Stimulated activated CD8-positive, alpha-beta memory T cell treated with anti-CD3 and anti-CD28 coated beads, Interleukin-12 subunit alpha, Interleukin-12 subunit beta, amount 100 ng/mL, for 24 hours (primary cell): ENCODE data around the gene DDAH2.

Experiments used
- DNase-seq: peaks from one replicate; pipeline ENCODE4 v3.0.0-alpha.2; 2020; ENCODE audit errors: extremely low read depth

Gene DDAH2

DNA sequence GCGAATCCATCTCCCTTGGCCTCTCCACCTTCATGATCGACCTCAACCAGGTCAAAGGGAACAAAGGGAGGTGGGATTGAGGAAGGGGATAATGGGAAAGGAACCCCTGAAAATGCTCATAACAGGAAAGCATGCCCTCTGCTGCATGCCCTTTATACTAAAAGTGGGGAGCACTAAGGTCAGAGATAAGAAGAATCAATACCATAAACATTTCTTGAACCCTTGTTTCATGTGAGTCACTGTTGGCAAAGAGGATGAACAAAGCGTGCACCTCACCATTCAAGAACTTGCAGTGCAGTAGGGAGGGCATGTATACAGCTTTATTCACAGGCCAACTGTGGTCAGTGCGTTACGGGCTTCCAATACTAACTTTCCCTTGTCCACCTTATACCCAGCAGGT lies 31.7 kb upstream of the DDAH2 start:
- DNase-seq: no peak

DNA sequence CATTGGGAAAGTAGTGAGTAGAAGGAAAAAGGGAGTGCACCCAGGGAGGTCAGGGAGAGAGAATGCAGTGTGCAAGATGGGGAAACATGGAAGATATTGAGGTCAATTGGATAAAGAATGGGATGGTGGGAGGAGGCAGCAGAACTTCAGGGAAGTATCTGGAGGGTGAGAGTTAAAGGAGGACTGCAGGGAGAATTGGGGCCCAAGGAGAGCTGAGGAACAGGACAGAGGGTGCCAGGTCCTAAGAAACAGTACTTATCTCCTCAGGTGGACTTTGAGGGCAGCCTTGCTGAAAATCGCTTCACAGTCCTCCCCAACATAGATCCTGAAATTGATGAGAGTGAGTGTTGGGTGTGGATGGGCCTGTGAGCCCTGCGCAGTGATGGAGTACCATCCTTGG lies 29.2 kb upstream of the DDAH2 start:
- DNase-seq: no peak

DNA sequence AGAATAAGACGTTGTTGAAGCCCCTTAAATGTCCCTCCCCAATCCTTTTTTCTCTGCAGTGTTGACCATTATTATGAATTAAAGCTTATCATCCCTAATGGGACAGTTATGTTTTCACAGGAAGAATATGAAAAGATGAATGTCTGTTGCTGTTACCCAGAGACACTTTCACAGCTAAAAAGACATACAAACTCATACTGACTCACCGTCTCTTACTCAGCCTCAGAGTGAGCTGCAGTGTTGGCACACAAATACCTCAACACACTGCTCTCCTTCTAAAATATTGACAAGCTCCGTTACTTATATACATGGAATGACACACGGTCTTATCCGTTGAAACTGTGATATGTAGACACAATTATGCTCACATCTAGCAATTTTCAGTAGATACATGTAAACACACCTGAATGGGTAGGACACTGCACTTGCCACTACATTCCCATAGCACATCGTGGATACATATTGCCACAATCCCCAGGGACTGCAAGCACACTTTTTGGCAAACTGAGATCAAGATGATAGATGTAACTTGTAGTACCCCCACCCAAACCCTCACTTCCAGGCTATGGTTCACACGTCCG lies 23.7 kb upstream of the DDAH2 start:
- DNase-seq: no peak

DNA sequence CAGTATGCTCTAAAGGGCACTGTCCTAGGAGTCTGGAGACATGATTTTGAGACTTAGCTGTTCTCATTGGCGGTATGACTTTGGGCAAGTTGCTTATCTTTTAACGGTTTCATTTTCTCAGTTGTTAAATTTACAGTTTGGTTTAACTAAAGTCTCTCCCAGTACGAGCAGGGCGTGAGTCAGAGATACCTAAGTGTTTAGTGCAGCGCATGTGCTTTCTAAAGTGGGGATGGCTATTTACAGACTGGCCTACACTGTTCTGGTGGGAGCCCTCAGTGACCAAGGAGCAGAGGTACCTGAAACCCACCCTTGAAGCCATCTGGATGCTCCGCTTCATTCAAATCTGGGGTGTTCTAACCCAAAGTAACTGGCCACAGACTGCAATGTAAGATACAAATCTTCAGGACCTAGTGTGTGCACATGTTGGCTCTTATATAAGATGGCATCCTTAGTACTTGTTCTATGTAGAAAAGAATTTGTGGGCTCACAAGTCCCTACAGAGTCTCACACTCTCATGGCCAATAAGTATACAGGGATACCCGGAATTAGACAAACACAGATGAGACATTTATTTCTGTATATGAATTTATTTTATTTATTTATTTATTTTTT lies 21.4 kb upstream of the DDAH2 start:
- DNase-seq: no peak

- DNase-seq: no peak
Observed at GRCh38 chr6:31749301-31750036, 20.4 kb upstream of the DDAH2 start.

DNA sequence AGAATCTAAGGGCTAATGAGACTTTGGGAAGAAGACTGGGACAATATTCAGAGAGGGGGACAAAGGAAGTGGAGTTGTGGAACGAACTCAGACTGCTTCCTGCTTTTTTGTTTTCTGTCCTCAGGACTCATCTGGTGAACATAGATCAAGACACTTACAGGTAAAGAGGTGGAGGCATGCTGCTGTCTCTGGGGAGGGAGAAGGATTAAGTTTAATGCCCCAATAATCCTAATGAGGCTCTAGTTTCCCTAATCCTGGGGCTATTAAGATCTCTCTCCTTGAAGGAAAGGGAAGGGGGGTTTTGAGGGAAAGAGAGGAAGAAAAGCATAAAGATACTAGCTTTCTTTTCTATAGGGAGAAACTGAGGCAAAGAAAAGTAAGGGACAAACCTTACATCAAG lies 15.3 kb upstream of the DDAH2 start:
- no peak for DNase-seq

DNA sequence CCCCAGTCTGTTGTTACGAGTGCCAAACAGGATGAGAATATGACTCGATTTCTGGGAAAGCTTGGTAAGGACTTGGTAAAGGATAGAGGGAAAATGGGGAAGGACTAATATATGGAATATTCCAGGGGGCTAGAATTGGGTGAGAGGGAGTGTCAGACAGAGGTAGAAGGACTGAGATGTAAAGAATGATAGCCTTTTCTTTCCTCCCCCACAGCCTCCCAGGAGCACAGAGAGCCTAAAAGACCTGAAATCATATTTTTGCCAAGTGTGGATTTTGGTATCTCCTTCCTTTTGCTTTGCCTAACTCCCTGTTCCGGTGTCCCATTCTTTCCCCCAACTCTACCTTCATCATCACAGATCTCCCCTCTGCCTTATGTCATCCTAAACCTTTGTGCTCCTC lies 13.8 kb upstream of the DDAH2 start:
- no peak for DNase-seq

DNA sequence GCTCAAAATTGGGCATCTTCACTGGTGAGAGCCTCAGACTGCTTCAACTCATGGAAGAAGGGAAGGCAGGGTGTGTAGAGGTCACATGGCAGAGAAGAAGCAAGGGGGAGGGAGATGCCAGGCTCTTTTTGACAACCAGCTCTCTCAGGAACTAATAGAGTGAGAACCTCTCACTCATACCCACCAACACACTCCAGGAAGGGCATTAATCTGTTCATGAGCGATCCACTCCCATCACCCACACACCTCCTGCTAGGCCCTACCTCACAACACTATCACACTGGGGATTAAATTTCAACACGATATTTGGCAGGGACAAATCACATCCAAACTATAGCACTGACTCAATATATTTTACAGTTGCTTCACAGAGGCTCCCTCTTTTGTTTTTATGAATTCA lies 12.7 kb upstream of the DDAH2 start:
- no peak for DNase-seq

DNA sequence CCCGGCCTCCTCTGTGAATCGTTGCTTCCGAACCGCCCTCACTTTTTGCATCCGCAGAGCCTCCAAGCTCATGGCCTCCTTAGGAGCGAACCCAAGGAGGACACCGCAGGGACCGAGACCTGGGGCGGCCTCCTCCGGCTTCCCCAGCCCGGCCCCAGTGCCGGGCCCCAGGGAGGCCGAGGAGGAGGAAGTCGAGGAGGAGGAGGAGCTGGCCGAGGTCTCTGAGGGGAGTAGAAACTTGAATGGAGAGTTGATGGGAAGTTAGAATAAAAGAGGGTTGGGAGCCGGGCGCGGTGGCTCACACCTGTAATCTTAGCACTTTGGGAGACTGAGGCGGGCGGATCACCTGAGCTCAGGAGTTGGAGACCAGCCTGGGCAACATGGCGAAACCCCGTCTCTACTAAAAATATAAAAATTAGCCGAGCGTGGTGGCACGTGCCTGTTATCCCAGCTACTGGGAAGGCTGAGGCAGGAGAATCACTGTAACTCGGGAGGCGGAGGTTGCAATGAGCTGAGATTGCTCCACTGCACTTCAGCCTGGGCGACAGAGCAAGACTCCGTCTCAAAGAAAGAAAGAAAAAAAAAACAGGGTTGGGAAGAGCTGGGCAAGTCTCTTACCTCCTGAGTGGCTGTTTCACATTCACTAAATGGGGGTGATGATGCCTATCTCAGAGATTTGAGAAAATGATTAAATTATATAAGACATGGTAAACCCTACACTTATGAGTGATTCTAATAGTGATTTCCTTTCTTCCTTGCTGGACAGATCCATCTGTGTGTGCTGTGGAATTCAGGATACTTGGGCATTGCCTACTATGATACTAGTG lies 11.5 kb upstream of the DDAH2 start:
- no peak for DNase-seq

DNA sequence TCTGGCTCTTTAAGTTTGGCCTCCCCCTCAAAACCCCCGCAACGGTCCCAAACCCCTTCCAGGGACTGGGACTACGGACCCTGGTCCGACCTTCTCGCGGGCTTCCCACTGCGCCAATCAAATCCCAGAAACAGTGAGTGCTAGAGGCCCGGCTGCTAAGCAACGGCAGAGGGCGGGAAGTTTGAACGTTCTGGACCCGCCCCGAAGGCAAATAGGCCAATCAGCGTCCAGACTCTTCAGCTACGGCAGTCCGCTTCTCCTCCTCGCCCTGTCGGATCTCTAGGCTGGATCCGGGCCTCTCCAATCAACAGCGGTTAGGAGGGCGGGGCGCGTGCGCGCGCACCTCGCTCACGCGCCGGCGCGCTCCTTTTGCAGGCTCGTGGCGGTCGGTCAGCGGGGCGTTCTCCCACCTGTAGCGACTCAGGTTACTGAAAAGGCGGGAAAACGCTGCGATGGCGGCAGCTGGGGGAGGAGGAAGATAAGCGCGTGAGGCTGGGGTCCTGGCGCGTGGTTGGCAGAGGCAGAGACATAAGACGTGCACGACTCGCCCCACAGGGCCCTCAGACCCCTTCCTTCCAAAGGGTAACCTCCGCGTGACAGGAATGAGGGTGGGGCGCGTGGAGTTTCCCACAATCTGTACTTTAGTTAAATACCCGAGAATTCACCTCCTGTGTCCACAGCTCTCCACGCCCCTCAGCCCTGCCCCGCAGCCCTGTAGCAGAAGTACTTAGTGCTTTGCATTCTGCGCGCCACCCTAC lies 10.7 kb upstream of the DDAH2 start, which contains the start of gene MSH5:
TSS of gene MSH5 (plus strand) at position 367 of the 758 bp plus-strand sequence. CDS start 462 bp downstream, outside the sequence.
- DNase-seq: peak; percentile 84

DNA sequence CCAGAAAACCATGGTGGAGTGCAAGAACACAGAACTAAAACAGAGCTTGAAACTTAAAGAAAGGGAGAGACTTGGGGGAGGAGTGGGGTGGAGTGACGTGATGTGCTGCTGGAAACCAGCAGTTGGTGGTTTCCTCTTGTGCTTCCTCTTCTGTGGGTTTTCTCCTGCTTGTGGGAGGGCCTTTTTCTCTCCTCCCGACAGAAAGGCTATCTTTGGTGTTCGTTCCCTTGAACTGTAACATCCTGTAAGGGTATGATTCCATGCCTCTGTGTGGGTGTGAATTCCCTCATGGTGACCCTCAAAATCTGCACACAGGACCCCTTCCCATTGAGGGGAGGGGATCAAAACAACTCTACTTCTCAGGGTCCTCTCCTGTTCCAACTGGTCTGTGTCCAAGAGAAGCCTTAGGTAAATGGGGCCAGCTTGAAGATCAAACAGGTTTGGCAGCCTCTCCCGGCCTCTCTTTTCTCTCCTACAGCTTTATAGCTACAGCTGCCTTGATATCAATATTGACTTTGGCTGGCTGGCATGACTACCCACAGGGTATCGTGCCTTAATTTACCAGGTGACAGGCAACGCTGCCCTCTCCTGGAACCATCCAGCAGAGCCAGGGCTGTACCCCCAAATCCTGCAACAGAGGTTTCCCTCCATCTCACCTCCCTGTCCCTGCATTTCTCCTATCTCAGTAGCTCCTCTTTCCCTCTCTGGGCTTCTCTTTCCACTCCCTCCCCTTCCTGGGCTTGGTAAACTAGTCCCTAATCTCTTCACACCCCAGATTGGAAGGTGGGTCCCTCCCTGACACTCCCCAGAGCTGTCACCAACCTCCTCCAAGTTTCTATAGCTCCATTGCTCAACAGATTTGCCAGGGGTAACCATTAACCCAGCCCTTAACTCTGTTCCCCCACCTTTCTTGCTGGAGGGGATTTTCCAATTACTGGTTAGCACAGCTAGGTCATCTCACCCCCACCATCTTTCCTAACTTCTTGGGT lies 9.2 kb upstream of the DDAH2 start:
- DNase-seq: peak; percentile 37

DNA sequence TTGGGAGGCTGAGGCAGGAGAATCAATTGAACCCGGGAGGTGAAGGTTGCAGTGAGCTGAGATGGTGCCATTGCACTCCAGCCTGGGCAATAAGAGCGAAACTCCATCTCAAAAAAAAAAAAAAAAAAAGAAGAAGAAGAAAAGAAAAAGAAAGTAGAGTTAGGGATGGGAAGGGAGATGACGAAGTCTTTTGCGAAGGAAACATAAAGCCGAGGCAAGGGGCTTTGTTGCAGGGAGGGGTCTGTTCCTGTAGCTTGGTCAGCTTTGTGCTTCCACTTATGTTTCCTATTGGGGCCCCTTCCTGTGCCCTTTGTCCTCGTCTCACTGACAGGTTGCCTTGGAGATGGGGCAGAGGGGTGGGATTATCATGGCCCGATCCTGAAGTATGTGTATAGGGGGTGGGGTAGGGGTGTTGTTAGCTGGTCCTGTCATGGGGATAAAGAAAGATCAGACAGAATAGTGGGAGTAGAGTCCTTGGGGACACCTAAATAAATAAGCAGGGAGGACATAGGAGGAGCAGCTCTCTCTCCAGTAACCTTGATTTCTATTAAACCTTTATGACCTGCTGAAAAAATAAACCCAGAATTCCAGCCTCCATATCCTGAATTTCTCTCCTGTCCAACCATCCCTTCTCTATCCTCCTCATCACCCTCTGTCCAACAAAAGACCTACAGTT lies 8.4 kb upstream of the DDAH2 start:
- no peak for DNase-seq

- DNase-seq: no peak
Observed at GRCh38 chr6:31736768-31737314, 7.7 kb upstream of the DDAH2 start.

DNA sequence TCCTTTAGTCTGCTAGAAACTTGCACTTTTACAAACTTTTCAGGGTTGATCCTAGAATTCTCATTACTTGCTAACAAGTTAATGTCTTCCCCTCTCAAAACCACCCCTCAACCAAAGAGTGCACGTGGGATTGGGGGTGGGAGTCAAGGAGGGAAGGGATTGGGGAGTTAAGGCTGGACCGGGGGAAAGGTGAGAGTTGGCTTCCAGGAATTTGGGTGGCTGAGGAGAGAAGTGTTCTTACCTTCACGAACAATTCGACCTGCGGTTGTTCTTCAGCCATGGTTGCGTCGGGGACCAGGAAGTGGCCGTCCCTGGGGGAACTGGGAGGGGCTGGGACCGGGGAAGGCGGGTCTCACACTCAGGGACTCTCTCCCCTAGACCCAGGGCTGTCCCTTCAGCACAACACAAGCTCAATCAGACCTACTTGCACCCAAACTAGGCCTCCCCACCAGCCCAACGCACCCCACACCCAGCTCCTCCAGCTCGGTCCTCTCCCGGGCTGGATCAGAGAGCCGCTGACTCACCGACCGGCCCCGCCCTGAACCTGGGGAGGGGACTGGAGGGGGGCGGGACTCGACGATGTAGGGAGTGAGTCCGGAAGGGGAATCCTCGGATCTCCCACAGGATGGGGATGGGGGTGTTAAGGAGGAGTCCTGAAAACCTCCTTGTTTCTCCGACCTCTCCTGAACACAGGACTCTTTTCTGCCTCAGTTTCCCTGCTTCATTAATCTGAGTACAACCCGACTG lies 7.1 kb upstream of the DDAH2 start, which contains the start of gene CLIC1:
TSS of gene CLIC1 (minus strand) at position 510 of the 747 bp plus-strand sequence. CDS start at position 280, 230 bp downstream.
- DNase-seq: peak; percentile 49

- DNase-seq: no peak
Observed at GRCh38 chr6:31734821-31735406, 5.8 kb upstream of the DDAH2 start.

DNA sequence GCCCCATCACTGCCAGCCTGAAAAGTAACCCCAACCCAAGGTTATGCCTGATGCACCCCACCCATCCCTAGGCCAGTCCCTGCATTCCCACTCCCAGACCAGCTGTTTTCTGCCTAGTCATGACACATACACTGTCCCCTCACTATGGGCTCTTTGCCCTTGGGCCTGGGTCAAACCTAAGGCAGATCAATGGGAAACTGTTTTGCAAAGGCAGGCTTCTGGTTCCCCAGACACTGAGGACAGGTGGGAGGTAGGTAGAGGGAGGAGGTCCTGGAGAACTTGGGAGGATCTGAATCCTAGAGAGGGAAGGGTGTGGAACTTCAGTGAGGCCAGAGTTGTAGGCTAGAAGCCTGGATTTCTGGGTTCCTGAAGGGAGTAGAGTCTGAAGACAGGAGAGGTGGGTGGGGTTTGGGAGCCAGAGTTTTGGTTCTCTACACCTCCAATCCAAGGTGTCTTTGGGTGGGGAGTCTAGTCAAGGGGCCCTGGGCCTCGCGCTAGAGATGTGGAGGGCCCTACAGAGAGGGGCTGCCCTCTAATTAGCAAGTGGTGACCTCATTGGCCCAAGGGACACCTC lies 5.2 kb upstream of the DDAH2 start:
- DNase-seq: no peak

DNA sequence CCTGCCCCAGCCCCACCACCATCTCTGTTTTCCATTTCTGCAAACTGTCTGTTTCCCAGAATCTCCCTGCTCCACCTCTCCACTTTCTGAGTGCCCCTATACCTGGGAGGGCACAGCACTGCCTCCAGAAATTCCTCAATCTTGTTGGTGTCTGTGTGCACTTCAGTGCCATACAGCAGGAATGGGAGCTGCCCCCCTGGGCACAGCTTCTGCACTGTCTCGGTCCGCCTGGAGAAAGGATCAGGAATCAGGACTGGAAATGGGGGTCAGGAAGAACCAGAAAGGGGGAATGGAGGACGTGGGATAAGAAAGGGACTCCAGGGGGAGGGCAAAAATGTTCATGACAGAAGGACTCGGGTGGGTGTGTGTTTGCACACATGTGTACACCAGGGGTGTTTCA lies 4.6 kb upstream of the DDAH2 start:
- DNase-seq: no peak

DNA sequence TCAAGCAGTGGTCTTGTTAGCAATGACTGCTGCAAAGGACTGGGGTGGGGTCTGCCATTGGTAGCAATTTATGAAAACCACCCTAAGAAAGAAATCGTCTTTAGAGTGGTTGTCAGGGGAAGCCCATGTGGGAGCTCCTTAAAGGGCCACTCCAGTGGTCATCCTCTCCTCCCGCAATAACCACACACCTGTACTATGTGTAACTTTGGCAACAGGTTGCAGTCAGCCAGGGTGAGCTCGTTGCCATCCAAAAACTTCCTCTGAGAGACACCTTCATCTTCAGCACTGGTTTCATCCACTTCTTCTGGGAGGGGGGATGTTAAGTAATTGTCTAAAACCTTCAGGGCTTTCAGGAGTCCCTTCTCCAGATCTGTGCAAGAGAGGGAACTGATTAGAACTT lies 2.9 kb upstream of the DDAH2 start:
- DNase-seq: no peak
